GM23338 (cell line): ENCODE measurements around the gene DENND4B. TPM values are rescaled to one million over a fixed set of nuclear protein-coding genes. Genes with fewer than 3 reads are reported as not detected.
A peak's percentile ranks its signal among the peaks of the same experiment; 100 is the strongest.

Source experiments
- ATAC-seq: fragments of 200-7000 bp; cut with Tn5 transposase; 3 replicates; pipeline ENCODE4 v1.9.1; 2020
- DNase-seq: peaks from one replicate; pipeline ENCODE4 v3.0.0-alpha.2; 2015; ENCODE audit warnings: low spot score
- H2AFZ ChIP-seq: fragments of 200-600 bp; sonication (generic); 2 replicates; pipeline ENCODE4 v1.8.0; 2016; ENCODE audit warnings: antibody characterized with exemption, mild to moderate bottlenecking, moderate library complexity
- H3F3A ChIP-seq: fragments of 200-600 bp; sonication (generic); replicated peaks from 2 replicates; pipeline ENCODE4 v1.8.0; 2017; ENCODE audit warnings: antibody characterized with exemption, mixed run types, low read depth
- H3K27ac ChIP-seq: fragments of 200-600 bp; sonication (generic); 2 replicates; pipeline ENCODE4 v1.6.1; 2016; ENCODE audit warnings: low read depth
- H3K27me3 ChIP-seq: fragments of 200-600 bp; sonication (generic); 2 replicates; pipeline ENCODE4 v1.8.0; 2016; ENCODE audit warnings: mild to moderate bottlenecking, mixed run types, moderate library complexity; ENCODE audit not compliant: insufficient read depth
- H3K36me3 ChIP-seq: fragments of 200-600 bp; sonication (generic); 2 replicates; pipeline ENCODE4 v1.8.0; 2016; ENCODE audit warnings: mild to moderate bottlenecking; ENCODE audit not compliant: insufficient read depth
- H3K4me1 ChIP-seq: fragments of 200-600 bp; sonication (generic); 2 replicates; pipeline ENCODE4 v1.8.0; 2016; ENCODE audit warnings: mild to moderate bottlenecking, moderate library complexity; ENCODE audit not compliant: insufficient read depth
- H3K4me2 ChIP-seq: fragments of 200-600 bp; sonication (generic); 2 replicates; pipeline ENCODE4 v1.7.1; 2017; ENCODE audit warnings: mixed run types
- H3K4me3 ChIP-seq: fragments of 200-600 bp; sonication (generic); 2 replicates; pipeline ENCODE4 v1.6.1; 2016; ENCODE audit warnings: mixed run types
- H3K79me2 ChIP-seq: fragments of 200-600 bp; sonication (generic); replicated peaks from 2 replicates; pipeline ENCODE4 v1.8.0; 2017; ENCODE audit warnings: mild to moderate bottlenecking; ENCODE audit not compliant: insufficient read depth
- H3K9me2 ChIP-seq: fragments of 200-600 bp; sonication (generic); 2 replicates; pipeline ENCODE4 v1.8.0; 2017; ENCODE audit not compliant: insufficient read depth
- H4K20me1 ChIP-seq: fragments of 200-600 bp; sonication (generic); replicated peaks from 2 replicates; pipeline ENCODE4 v1.8.0; 2017; ENCODE audit warnings: mild to moderate bottlenecking; ENCODE audit not compliant: insufficient read depth
- H3K27ac Mint-ChIP-seq: 2 replicates; pipeline ENCODE4 v1.8.0; 2020; ENCODE audit warnings: inconsistent platforms, mild to moderate bottlenecking, moderate library complexity, mixed read lengths
- H3K27me3 Mint-ChIP-seq: 3 replicates; pipeline ENCODE4 v1.8.0; 2022; ENCODE audit warnings: low read depth, mild to moderate bottlenecking, moderate library complexity, mixed read lengths, inconsistent platforms; ENCODE audit not compliant: insufficient read depth, poor library complexity
- H3K36me3 Mint-ChIP-seq: 3 replicates; pipeline ENCODE4 v1.8.0; 2021; ENCODE audit warnings: low read depth, mild to moderate bottlenecking, inconsistent platforms, moderate library complexity, mixed read lengths
- H3K4me1 Mint-ChIP-seq: 3 replicates; pipeline ENCODE4 v1.8.0; 2020; ENCODE audit warnings: mild to moderate bottlenecking, inconsistent platforms, mixed read lengths
- H3K4me3 Mint-ChIP-seq: 3 replicates; pipeline ENCODE4 v1.8.0; 2021; ENCODE audit warnings: moderate library complexity, mild to moderate bottlenecking, inconsistent platforms, mixed read lengths
- H3K9me3 Mint-ChIP-seq: 3 replicates; pipeline ENCODE4 v1.8.0; 2020; ENCODE audit warnings: moderate library complexity, mild to moderate bottlenecking, inconsistent platforms, mixed read lengths
- CREB1 ChIP-seq: fragments of 250-450 bp; sonication (Bioruptor Pico); IDR thresholded peaks from 2 replicates; pipeline ENCODE4 v1.5.0; 2020; ENCODE audit warnings: low read depth, mild to moderate bottlenecking, moderate library complexity
- CTCF ChIP-seq, 2 experiments: fragments of 200-600 bp in 1 of 2; sonication (generic) in 1 of 2; conservative IDR thresholded peaks; 2 replicates each; pipeline versions ENCODE4 v1.5.1 to v1.6.1; 2016 to 2017; ENCODE audit warnings: antibody characterized with exemption in 2 of 2, low read depth in 2 of 2, mild to moderate bottlenecking in 2 of 2, moderate library complexity in 1 of 2
- EZH2phosphoT487 ChIP-seq: fragments of 200-600 bp; sonication (generic); IDR thresholded peaks from one replicate; pipeline ENCODE4 v1.8.1; 2018; ENCODE audit warnings: antibody characterized with exemption; ENCODE audit not compliant: unreplicated experiment
- JUNB ChIP-seq: IDR thresholded peaks from one replicate; pipeline ENCODE4 v1.6.1; 2016; ENCODE audit warnings: antibody characterized with exemption; ENCODE audit not compliant: unreplicated experiment
- POLR2AphosphoS5 ChIP-seq: IDR thresholded peaks from 2 replicates; pipeline ENCODE4 v1.6.1; 2016; ENCODE audit warnings: antibody characterized with exemption, low read depth
- REST ChIP-seq: IDR thresholded peaks from one replicate; pipeline ENCODE4 v1.6.1; 2018; ENCODE audit warnings: antibody characterized with exemption; ENCODE audit not compliant: unreplicated experiment
- microRNA-seq: library from miRNA; unstranded; fragments of <30 nt; microRNA quantifications from one replicate; pipeline ENCODE4, GENCODE V29; 2017
- polyA plus RNA-seq: library from polyadenylated mRNA; unstranded; fragments of >200 nt; fragmentation: Nextera tagmentation; extraction: Ambion mirVana; gene quantifications from 2 replicates; pipeline ENCODE4 v1.2.1, GENCODE V29; 2016
- small RNA-seq: library from RNA; depleted of rRNA; stranded (forward); fragments of <200 nt; gene quantifications from one replicate; pipeline ENCODE3, GENCODE V24; 2014; ENCODE audit warnings: low replicate concordance
- total RNA-seq: library from RNA; depleted of rRNA; stranded (reverse); fragments of >200 nt; shearing (Covaris generic); gene quantifications from 2 replicates; pipeline ENCODE4 v1.2.3, GENCODE V29; 2014; rRNA removed

The DENND4B gene
- total and polyA plus RNA-seq, 2 experiments from 2014 or later, result 29.4 to 57.0 TPM

- no peak for TF ChIP-seq CTCF (conservative IDR thresholded peaks at IDR 0.05; ENCODE audit: low read depth in 2 of 2)
Measured at GRCh38 chr1:153880962-153881361, 65.6 kb downstream of the DENND4B start (continued).

GRCh38 chr1:153880024-153880423 lies 66.5 kb downstream of the DENND4B start:
- H3K36me3 Mint-ChIP-seq, result peaks cover 5% of the 10 kb centered on the region; the same call in 1 of the 3 replicates
- Histone ChIP-seq H3K4me3 (no peak overlapping the region), H3K4me2 (no peak overlapping the region), H3K9me2 (no peaks in the 10 kb centered on the region), H3K27ac (no peak overlapping the region), H3F3A (no peaks in the 10 kb centered on the region), H2AFZ (no peak overlapping the region), H3K4me1 (peaks cover 27% of the 10 kb centered on the region), H4K20me1 (peaks cover 69% of the 10 kb centered on the region), H3K36me3 (no peaks in the 10 kb centered on the region), H3K27me3 (no peaks in the 10 kb centered on the region), H3K79me2 (peaks cover 100% of the 10 kb centered on the region)
- peaks cover 2% of the 10 kb centered on the region for H3K27me3 Mint-ChIP-seq
- no peaks in the 10 kb centered on the region; the same call in 2 of the 3 replicates for H3K4me1 Mint-ChIP-seq
- no peak for ATAC-seq
- peak overlapping the region; percentile 78; the same call in 1 of the 2 replicates for H3K27ac Mint-ChIP-seq
- no peak for DNase-seq
- H3K9me3 Mint-ChIP-seq, result no peaks in the 10 kb centered on the region
- no peak overlapping the region for H3K4me3 Mint-ChIP-seq
- TF ChIP-seq JUNB, result no peak
- no peak for TF ChIP-seq EZH2phosphoT487
- no peak for TF ChIP-seq REST
- TF ChIP-seq CREB1 (CRISPR knock-in tag), result no peak
- no peak for TF ChIP-seq POLR2AphosphoS5

Small RNAs within 50 kb of the gene (microRNA-seq; reads per million reads assigned to microRNA genes)
- not detected for gene MIR6737

Small RNAs within 50 kb of the gene (small RNA-seq; reads per million reads assigned to genes)
- gene AL831737.1 (not detected), gene MIR6737 (0.07 reads per million)

Other genes starting within 250 kb of the DENND4B start
- gene INTS3, start 218.7 kb downstream of the DENND4B start, total RNA-seq, result 51.3 and 51.5 TPM in 2 replicates
- gene INTS3, start 218.7 kb downstream of the DENND4B start, polyA plus RNA-seq, result 21.5 and 22.7 TPM in 2 replicates
- gene SLC27A3, start 171.3 kb downstream of the DENND4B start, total RNA-seq, result 18.8 and 24.2 TPM in 2 replicates
- gene SLC27A3, start 171.3 kb downstream of the DENND4B start, polyA plus RNA-seq, result 26.3 and 27.1 TPM in 2 replicates
- gene GATAD2B, start 23.7 kb downstream of the DENND4B start, total RNA-seq, result 17.3 and 17.8 TPM in 2 replicates
- gene GATAD2B, start 23.7 kb downstream of the DENND4B start, polyA plus RNA-seq, result 4.4 and 5.2 TPM in 2 replicates
- gene CRTC2, start 11.9 kb upstream of the DENND4B start, total RNA-seq, result 7.4 and 10.6 TPM in 2 replicates
- gene CRTC2, start 11.9 kb upstream of the DENND4B start, polyA plus RNA-seq, result 18.3 and 20.7 TPM in 2 replicates
- gene SLC39A1, start 16.8 kb upstream of the DENND4B start, total RNA-seq, result 218 and 220 TPM in 2 replicates
- gene SLC39A1, start 16.8 kb upstream of the DENND4B start, polyA plus RNA-seq, result 87.3 and 91.3 TPM in 2 replicates
- gene CREB3L4, start 21.2 kb upstream of the DENND4B start, total RNA-seq, result 21.3 and 26.8 TPM in 2 replicates
- gene CREB3L4, start 21.2 kb upstream of the DENND4B start, polyA plus RNA-seq, result 16.7 and 19.3 TPM in 2 replicates
- gene JTB, start 31.0 kb upstream of the DENND4B start, total RNA-seq, result 179 and 208 TPM in 2 replicates
- 139 and 140 TPM in 2 replicates for gene JTB, start 31.0 kb upstream of the DENND4B start, polyA plus RNA-seq
- 38.0 and 38.6 TPM in 2 replicates for gene RAB13, start 39.6 kb upstream of the DENND4B start, total RNA-seq
- 171 and 177 TPM in 2 replicates for gene RAB13, start 39.6 kb upstream of the DENND4B start, polyA plus RNA-seq
- 1,080 and 1,371 TPM in 2 replicates for gene RPS27, start 44.0 kb upstream of the DENND4B start, total RNA-seq
- gene RPS27, start 44.0 kb upstream of the DENND4B start, polyA plus RNA-seq, result 3,355 and 3,425 TPM in 2 replicates
- not detected in 2 replicates for gene NUP210L, start 208.4 kb upstream of the DENND4B start, total RNA-seq
- 0.10 and 0.19 TPM in 2 replicates for gene NUP210L, start 208.4 kb upstream of the DENND4B start, polyA plus RNA-seq
- gene TPM3, start 245.4 kb upstream of the DENND4B start, total RNA-seq, result 685 and 747 TPM in 2 replicates
- 502 and 544 TPM in 2 replicates for gene TPM3, start 245.4 kb upstream of the DENND4B start, polyA plus RNA-seq